Kidney (tissue), 14 donors: ENCODE results near the gene NTRK2. TPM values are rescaled to one million over a fixed set of nuclear protein-coding genes. Genes with fewer than 3 reads are reported as not detected.

Experiments used
- DNase-seq, 5 donors: peaks; one replicate each; pipeline ENCODE4 v3.0.0-alpha.2; 2013 to 2020
- FAIRE-seq: peaks from 2 replicates; lab custom pipeline; 2012; peaks lifted over from hg19 to GRCh38; lab: Jason Lieb, UNC
- H3K27ac ChIP-seq, 2 donors: one replicate each; pipeline ENCODE4 v1.7.0; 2013; ENCODE audit warnings: low read depth in 2 of 2, low read length in 2 of 2, inconsistent platforms in 1 of 2
- H3K27me3 ChIP-seq: one replicate; pipeline ENCODE4 v1.7.1; 2013; ENCODE audit warnings: low read length, inconsistent platforms; ENCODE audit not compliant: control insufficient read depth, insufficient read depth
- H3K36me3 ChIP-seq, 3 donors: one replicate each; pipeline versions ENCODE4 v1.7.0 to v1.7.1; 2013; ENCODE audit warnings: low read length in 3 of 3, control low read depth in 1 of 3, inconsistent platforms in 1 of 3; ENCODE audit not compliant: insufficient read depth in 3 of 3, control insufficient read depth in 2 of 3
- H3K4me1 ChIP-seq, 3 donors: one replicate each; pipeline versions ENCODE4 v1.7.0 to v1.7.1; 2013; ENCODE audit warnings: low read length in 3 of 3, inconsistent platforms in 1 of 3, low read depth in 1 of 3; ENCODE audit not compliant: control insufficient read depth in 2 of 3, insufficient read depth in 2 of 3
- H3K4me3 ChIP-seq, 3 donors: one replicate each; pipeline versions ENCODE4 v1.7.0 to v1.8.1; 2013; ENCODE audit warnings: low read length in 3 of 3, control low read depth in 1 of 3, inconsistent platforms in 1 of 3
- H3K9ac ChIP-seq, 3 donors: one replicate each; pipeline versions ENCODE4 v1.7.0 to v1.7.1; 2013; ENCODE audit warnings: low read length in 3 of 3, control low read depth in 1 of 3, inconsistent platforms in 1 of 3
- H3K9me3 ChIP-seq, 3 donors: one replicate each; pipeline versions ENCODE4 v1.7.0 to v1.7.1; 2013; ENCODE audit warnings: low read length in 3 of 3, control low read depth in 1 of 3, inconsistent platforms in 1 of 3; ENCODE audit not compliant: control insufficient read depth in 2 of 3, insufficient read depth in 1 of 3
- intact Hi-C: fragments of 100-400 bp; cut with DNase I; formaldehyde crosslinking; loops from one replicate; pipeline ENCODE4 v1.11.1; 2022
- polyA plus RNA-seq: library from polyadenylated mRNA; stranded (reverse); fragments of 350-450 nt; fragmentation: Illumina TruSeq; extraction: RNeasy Lipid Tissue Mini Kit (QIAGEN cat#74804); gene quantifications from one replicate; pipeline ENCODE4 v1.2.3, GENCODE V29; 2014; ENCODE audit warnings: low read depth, low replicate concordance; ENCODE audit not compliant: insufficient read depth
- total RNA-seq: library from RNA; stranded (reverse); fragmentation: NEBNext Ultra II Directional; extraction: Animal tissue kit (Norgen Biotek cat#: 25700); gene quantifications from one replicate; pipeline ENCODE4 v1.2.1, GENCODE V29; 2021
- TF ChIP-seq, protein P1 (sequence below): IDR thresholded peaks from 3 replicates; pipeline ENCODE4 v1.5.1; 2012; ENCODE audit warnings: mild to moderate bottlenecking, moderate library complexity, borderline replicate concordance; ENCODE audit not compliant: insufficient read depth; ENCODE audit errors: extremely low read depth
- donor health status: control.
- donor health status: control.
- donor health status: control.
- donor health status: control.
- donor health status: control.
- donor health status: DM: yes; HTN: yes; CAD: no.
- donor health status: Normal renal cell carcinoma (clear cell type).

The NTRK2 gene
- total and polyA plus RNA-seq, 2 donors from 2014 or later, result 20.0 to 41.2 TPM

GRCh38 chr9:84688956-84689355 lies 19.4 kb downstream of the NTRK2 start:
- no peak overlapping the region for H3K4me3 ChIP-seq
- H3K36me3 ChIP-seq, result no peaks in the 10 kb centered on the region
- peaks cover 0 to 2% (median 0%) of the 10 kb centered on the region in 3 donors for H3K4me1 ChIP-seq
- no peak for FAIRE-seq
- TF ChIP-seq, protein P1, sequence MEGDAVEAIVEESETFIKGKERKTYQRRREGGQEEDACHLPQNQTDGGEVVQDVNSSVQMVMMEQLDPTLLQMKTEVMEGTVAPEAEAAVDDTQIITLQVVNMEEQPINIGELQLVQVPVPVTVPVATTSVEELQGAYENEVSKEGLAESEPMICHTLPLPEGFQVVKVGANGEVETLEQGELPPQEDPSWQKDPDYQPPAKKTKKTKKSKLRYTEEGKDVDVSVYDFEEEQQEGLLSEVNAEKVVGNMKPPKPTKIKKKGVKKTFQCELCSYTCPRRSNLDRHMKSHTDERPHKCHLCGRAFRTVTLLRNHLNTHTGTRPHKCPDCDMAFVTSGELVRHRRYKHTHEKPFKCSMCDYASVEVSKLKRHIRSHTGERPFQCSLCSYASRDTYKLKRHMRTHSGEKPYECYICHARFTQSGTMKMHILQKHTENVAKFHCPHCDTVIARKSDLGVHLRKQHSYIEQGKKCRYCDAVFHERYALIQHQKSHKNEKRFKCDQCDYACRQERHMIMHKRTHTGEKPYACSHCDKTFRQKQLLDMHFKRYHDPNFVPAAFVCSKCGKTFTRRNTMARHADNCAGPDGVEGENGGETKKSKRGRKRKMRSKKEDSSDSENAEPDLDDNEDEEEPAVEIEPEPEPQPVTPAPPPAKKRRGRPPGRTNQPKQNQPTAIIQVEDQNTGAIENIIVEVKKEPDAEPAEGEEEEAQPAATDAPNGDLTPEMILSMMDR, result no peak
- intact Hi-C loops, result no loop called here
- no peaks in the 10 kb centered on the region for H3K27me3 ChIP-seq
- no peak for DNase-seq
- no peaks in the 10 kb centered on the region for H3K9me3 ChIP-seq
- H3K9ac ChIP-seq, result no peak overlapping the region
- H3K27ac ChIP-seq, result no peak overlapping the region

DNA sequence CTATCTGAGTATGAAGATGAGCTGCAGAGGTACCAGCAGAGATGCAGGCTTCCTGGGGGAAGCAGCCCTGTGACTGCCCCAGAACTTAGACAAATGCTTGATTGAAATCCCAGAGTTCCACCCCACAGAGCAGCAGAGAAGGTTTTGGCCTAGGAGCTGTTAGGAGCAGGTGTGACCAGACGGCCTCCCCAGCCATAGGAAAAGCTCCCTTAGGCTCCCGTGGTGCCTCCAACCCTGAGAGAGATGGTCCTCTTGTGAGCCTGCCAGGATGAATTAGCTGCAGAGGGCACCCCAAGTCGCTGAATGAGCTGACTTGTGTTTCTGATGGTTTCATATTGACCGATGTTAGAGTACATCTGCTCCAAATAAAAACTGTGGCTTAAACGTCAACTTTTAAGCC lies 22.1 kb downstream of the NTRK2 start:
- no peak overlapping the region for H3K4me3 ChIP-seq

DNA sequence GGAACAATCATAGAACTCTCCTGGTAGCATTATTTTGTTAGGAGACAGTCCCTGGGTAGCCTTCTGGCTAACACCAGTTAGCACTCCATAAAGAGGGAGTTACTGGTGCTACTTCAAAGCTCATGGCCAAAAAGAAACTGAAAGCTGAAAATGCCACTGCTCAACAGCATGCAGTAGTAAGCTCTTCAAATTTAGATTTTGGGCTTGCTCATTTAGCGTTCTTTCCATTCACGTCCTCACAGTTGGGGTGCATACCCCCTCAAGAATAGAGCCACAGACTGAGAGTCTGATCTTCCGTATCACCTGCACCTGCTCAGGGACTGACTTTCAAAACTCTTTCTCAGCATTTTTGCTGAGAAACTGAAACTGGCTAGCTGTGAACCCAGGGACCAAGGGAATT lies 24.7 kb downstream of the NTRK2 start:
- no peak overlapping the region for H3K27ac ChIP-seq
- intact Hi-C loops, result no loop called here
- no peak for FAIRE-seq

More for the DNA sequence above, 22.1 kb downstream of the NTRK2 start:
- H3K27ac ChIP-seq, result no peak overlapping the region
- DNase-seq (no peak), FAIRE-seq (no peak)
- intact Hi-C loops, result no loop called here
- no peak overlapping the region for H3K9ac ChIP-seq
- no peaks in the 10 kb centered on the region for H3K9me3 ChIP-seq
- H3K36me3 ChIP-seq, result no peaks in the 10 kb centered on the region
- peaks cover 0 to 2% (median 0%) of the 10 kb centered on the region in 3 donors for H3K4me1 ChIP-seq
- H3K27me3 ChIP-seq, result no peaks in the 10 kb centered on the region
- TF ChIP-seq, protein P1, result no peak

More for the DNA sequence above, 24.7 kb downstream of the NTRK2 start:
- Histone ChIP-seq H3K9ac (no peak overlapping the region), H3K27me3 (no peaks in the 10 kb centered on the region), H3K4me3 (no peak overlapping the region), H3K9me3 (no peaks in the 10 kb centered on the region), H3K4me1 (no peaks in the 10 kb centered on the region), H3K36me3 (no peaks in the 10 kb centered on the region)
- no peak for DNase-seq
- TF ChIP-seq, protein P1, result no peak
